Fibroblast of the aortic adventitia (primary cell): Measurements from ENCODE around the gene PPP1R26. TPM values are rescaled to one million over a fixed set of nuclear protein-coding genes. Genes with fewer than 3 reads are reported as not detected.
A peak's percentile ranks its signal among the peaks of the same experiment; 100 is the strongest.
"Not testable (repeated sequence)": the region's sequence is repeated elsewhere in the genome, so short reads cannot be mapped to it uniquely, and the experiment has no call there.

Experiments used
- DNase-seq: peaks from one replicate; pipeline ENCODE4 v3.0.0-alpha.2; 2010; ENCODE audit warnings: low read depth
- H3K4me3 ChIP-seq: 2 replicates; pipeline ENCODE4 v1.5.1; 2011; ENCODE audit warnings: low read depth, mild to moderate bottlenecking, control low read depth, low read length, moderate library complexity
- CTCF ChIP-seq: IDR thresholded peaks from 2 replicates; pipeline ENCODE4 v1.5.1; 2011; ENCODE audit warnings: mild to moderate bottlenecking, low read length, control low read depth, inconsistent platforms; ENCODE audit not compliant: insufficient read depth
- total RNA-seq: library from RNA; depleted of rRNA; stranded (reverse); fragments of >200 nt; gene quantifications from 2 replicates; pipeline ENCODE4 v1.2.3, GENCODE V29; 2012; ENCODE audit warnings: low replicate concordance

Gene PPP1R26
- total RNA-seq, 1 donor, result 2.8 TPM

DNA sequence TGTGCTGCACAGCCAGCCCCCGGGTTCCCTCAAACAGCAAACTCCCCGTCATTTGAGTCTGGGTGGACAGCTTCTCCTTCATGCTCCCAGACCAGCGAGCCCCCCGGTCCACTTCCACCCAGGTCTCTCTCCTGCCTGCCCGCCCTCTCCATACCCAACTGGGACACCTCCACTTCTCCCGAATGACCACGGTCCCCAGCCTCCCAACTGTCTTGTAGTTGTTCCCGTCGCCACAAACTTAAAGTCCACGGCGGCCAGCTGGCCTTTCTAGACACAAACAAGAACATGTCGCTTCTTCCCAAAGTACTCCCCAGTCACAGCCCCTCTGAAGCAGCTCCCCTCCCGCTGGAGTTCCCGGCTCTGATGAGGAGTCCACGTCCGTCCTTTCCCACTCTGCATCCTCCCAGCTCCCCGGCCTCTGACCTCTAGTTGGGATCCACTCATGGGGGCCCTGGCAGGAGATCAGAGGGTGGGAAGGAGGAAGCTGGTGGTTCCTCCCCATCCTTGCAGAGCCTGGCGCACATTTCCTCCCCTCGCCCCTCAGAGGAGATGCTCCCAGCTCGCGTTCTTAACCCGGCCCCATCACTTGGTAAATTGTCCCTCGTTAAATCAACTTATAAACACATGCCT lies 24.1 kb upstream of the PPP1R26 start:
- TF ChIP-seq CTCF, result no peak
- DNase-seq, result no peak
- no peak overlapping the region for H3K4me3 ChIP-seq

DNA sequence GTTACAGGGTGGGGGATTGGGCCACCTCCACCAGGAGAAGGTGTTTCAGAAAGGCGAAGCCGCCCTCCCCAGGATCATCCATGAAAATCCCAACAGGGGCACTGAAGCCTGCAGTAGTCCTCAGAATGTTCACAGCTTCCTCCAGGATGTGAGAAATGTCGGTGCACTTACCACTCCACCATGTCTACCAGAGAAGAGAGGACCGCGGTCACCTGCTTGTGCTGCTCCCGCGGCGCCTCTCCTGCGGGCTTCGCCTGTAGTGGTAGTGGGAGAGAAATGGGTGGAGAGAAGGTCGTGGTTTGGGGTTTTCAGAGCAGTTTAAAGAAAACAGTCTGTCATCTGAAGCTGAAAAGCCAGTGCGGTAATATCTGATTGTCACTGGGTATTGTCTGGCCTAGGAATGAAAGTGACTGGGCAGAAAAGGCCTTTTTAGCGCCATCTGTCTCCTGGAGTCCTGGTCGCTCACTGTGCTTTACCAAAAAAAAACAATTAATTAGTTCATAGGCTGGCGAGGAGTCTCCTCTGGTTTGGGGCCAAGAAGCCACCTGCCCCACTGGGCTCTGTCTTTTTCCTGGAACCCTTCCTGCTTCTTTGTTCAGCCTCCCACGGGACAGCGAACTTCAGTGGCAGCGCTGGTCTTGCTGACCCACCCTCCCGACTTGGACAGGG lies 23.0 kb upstream of the PPP1R26 start:
- no peak overlapping the region for H3K4me3 ChIP-seq
- no peak for DNase-seq
- no peak for TF ChIP-seq CTCF

- DNase-seq, H3K4me3 ChIP-seq: not testable (repeated sequence)
Observed at GRCh38 chr9:135458478-135458877, 21.1 kb upstream of the PPP1R26 start.

- no peak for TF ChIP-seq CTCF
- no peak overlapping the region for H3K4me3 ChIP-seq
- no peak for DNase-seq
Observed at GRCh38 chr9:135461936-135462335, 17.6 kb upstream of the PPP1R26 start.

GRCh38 chr9:135463140-135463539 lies 16.4 kb upstream of the PPP1R26 start:
- no peak overlapping the region for H3K4me3 ChIP-seq
- TF ChIP-seq CTCF, result no peak
- DNase-seq, result peak; percentile 40

DNA sequence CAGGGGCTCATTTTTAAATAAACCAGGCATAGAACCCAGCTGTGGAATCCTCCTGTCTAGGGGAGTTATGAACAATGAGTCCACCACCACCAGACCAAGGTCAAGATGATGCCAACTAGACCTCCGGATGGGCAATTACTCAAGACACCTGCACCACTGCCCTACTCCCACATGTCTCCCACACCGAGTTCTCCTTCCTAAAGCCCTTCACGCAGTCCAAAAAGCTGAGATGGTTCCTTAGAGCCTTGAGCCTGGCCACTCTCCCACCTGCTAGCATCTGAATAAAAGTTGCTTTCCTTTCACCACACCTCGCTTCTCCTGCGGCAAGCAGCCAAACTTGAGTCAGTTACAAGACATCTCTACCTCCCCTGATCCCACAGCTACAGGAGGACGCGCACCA lies 15.4 kb upstream of the PPP1R26 start:
- TF ChIP-seq CTCF, result no peak
- no peak for DNase-seq
- no peak overlapping the region for H3K4me3 ChIP-seq

GRCh38 chr9:135468854-135469521 lies 10.6 kb upstream of the PPP1R26 start:
- TF ChIP-seq CTCF, result no peak
- H3K4me3 ChIP-seq, result peak overlapping the region; percentile 9
- DNase-seq, result peak; percentile 48
